ENCODE data around the gene RASAL2.

- TF ChIP-seq, protein P1, sequence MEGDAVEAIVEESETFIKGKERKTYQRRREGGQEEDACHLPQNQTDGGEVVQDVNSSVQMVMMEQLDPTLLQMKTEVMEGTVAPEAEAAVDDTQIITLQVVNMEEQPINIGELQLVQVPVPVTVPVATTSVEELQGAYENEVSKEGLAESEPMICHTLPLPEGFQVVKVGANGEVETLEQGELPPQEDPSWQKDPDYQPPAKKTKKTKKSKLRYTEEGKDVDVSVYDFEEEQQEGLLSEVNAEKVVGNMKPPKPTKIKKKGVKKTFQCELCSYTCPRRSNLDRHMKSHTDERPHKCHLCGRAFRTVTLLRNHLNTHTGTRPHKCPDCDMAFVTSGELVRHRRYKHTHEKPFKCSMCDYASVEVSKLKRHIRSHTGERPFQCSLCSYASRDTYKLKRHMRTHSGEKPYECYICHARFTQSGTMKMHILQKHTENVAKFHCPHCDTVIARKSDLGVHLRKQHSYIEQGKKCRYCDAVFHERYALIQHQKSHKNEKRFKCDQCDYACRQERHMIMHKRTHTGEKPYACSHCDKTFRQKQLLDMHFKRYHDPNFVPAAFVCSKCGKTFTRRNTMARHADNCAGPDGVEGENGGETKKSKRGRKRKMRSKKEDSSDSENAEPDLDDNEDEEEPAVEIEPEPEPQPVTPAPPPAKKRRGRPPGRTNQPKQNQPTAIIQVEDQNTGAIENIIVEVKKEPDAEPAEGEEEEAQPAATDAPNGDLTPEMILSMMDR (IDR thresholded peaks at IDR 0.05), result no peak
- no peak for TF ChIP-seq POLR2A (IDR thresholded peaks at IDR 0.05)
Observed at GRCh38 chr1:178353524-178353923, 259.6 kb downstream of the RASAL2 start.
